GM12874 (cell line): Measurements from ENCODE around the gene STAC2.

ENCODE experiments used
- TF ChIP-seq, protein P1 (sequence below): IDR thresholded peaks from 2 replicates; pipeline ENCODE4 v1.5.1; 2011; ENCODE audit warnings: low read depth, mild to moderate bottlenecking, control low read depth, low read length, moderate library complexity; ENCODE audit not compliant: insufficient read depth

The STAC2 gene, protein sequence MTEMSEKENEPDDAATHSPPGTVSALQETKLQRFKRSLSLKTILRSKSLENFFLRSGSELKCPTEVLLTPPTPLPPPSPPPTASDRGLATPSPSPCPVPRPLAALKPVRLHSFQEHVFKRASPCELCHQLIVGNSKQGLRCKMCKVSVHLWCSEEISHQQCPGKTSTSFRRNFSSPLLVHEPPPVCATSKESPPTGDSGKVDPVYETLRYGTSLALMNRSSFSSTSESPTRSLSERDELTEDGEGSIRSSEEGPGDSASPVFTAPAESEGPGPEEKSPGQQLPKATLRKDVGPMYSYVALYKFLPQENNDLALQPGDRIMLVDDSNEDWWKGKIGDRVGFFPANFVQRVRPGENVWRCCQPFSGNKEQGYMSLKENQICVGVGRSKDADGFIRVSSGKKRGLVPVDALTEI

DNA sequence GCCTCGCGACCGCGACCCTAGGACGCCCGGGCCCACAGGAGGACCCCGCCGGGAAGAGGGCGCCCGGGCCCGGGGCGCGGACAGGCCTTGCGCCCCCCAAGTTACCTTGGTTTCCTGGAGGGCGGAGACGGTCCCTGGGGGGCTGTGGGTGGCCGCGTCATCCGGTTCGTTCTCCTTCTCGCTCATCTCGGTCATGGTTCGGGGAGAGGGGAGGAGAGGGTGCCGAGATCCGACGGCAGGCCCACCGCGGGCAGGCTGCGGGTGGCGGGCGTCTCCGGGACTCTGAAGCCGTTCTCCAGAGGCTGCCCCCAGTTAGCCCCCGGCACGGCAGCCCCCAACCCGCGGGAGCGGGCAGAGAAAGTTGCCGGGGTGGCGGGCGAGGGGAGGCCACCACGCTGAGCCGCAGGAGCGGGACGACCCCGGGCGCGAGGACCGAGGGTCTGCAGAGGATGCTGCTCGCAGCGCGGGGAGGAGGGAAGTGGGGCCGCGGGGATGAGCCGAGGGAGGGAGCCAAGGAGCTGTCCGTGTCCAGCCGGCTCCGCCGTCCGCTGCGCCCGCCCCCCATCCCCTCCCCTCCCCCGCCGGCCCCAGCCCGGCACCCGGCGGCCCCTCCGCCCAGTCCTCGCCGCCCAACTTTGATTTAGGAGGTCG, at the start of gene STAC2:
TSS of gene STAC2 (minus strand) at position 638 of the 651 bp plus-strand sequence. CDS start at position 195, 443 bp downstream.
- TF ChIP-seq, protein P1, sequence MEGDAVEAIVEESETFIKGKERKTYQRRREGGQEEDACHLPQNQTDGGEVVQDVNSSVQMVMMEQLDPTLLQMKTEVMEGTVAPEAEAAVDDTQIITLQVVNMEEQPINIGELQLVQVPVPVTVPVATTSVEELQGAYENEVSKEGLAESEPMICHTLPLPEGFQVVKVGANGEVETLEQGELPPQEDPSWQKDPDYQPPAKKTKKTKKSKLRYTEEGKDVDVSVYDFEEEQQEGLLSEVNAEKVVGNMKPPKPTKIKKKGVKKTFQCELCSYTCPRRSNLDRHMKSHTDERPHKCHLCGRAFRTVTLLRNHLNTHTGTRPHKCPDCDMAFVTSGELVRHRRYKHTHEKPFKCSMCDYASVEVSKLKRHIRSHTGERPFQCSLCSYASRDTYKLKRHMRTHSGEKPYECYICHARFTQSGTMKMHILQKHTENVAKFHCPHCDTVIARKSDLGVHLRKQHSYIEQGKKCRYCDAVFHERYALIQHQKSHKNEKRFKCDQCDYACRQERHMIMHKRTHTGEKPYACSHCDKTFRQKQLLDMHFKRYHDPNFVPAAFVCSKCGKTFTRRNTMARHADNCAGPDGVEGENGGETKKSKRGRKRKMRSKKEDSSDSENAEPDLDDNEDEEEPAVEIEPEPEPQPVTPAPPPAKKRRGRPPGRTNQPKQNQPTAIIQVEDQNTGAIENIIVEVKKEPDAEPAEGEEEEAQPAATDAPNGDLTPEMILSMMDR, result no peak

DNA sequence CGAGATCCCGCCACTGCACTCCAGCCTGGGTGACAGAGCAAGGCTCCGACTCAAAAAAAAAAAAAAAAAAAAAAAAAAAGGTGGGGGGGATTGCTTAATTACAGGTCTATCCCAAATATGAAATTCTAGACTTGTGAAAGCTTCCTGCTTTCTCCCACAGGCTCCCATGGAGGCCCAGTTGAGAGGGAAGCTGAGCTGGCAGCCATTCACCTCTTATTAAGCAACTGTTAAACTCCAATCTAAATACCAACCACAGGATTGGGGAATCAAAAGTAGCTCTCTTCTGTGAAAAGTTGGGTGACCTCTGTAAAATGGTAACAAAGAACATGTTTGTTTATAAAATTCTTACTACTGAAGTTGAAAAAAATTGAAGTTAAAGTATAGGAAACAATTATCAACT, 45.8 kb upstream of the STAC2 start:
- TF ChIP-seq, protein P1, result no peak

DNA sequence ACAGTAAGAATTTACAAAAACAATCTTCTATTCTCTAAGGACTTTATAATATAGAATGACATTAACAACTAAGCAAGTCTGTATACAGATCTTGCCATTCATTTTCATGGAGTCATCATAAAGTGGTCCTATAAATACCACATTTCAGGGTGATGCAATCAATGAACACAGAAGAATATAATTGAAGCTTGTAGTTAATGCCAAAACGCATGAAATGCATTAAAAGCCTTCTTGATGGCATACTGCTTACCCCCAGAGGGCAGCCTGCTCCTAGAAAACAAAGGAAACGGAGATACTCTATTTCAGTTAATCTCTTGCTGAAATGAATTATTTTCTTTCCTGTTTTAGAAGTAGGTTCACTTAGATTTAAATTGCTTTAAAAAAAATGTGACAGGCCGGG, 45.2 kb upstream of the STAC2 start:
- TF ChIP-seq, protein P1, result 0 out of 2 replicates have a peak, but pooled peaks have one; percentile 16

DNA sequence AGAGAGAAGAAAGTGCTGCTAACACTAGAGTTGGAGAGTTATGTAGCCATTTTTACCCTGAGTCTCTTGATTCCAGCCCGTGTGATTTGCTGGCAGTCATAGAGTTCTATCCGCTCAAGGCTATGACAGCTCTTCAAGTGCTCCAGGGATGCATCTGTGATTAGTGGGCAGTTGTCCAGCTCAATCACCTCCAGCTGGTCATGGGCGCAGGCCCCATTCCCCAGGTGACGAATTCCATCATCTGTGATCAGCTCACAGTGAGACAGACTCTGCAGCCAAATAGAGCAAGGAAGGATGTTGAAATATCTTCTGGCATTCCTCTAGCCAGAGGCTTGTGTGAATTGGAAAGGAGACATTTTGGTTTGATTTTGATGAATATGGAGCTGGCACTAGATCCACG, 38.4 kb upstream of the STAC2 start:
- TF ChIP-seq, protein P1, result no peak

DNA sequence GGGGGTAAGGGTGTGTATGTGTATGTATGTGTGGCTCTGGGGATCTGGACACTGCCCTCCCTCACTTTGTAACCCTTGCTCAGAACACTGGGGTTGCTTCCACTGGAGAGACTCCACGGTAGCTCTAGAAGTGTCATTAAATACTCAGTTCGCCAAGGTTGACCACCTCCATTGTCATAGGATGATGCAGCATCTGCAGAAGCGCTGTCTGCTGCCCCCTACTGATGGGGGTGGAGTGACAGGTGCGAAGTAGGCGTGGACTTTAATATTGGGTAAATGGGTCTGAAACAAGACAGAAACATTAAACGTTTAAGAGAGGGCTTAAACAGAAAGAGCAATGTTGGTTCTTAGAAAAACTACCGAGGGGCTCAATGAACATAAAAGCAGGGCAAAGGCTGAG, 35.5 kb upstream of the STAC2 start:
- TF ChIP-seq, protein P1, result peak; percentile 48

DNA sequence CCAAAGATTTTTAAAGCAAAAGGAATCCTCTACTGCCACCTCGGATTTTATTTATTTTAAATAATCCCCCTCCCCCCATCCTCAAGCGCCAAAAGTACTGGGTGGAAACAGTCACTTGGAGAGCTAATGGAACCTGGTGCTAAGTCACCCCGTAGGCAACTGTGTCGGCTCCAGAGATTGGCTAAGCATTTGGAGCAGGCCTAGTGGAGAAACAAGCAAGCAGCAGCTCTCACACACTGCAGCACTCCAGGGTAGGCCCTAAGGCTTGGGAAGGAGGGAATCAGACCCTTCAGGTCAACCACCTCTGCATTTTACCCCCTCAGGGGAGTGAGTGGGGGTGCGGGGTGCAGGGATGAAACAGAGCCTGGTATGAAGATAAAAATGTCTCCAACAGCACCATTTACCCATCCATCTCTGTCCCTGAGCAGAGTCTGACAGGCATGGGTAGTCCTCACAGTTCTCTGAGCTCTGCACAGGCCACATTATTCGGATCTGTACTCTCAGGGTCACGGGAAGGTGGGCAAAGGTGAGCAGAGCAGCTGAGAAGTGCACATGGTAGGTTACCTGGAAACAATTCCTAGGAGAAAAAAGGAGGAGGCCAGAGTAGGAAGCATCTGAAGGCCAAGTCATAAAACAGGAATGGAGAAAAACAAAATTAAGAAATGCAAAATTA, 27.2 kb upstream of the STAC2 start:
- TF ChIP-seq, protein P1, result no peak

DNA sequence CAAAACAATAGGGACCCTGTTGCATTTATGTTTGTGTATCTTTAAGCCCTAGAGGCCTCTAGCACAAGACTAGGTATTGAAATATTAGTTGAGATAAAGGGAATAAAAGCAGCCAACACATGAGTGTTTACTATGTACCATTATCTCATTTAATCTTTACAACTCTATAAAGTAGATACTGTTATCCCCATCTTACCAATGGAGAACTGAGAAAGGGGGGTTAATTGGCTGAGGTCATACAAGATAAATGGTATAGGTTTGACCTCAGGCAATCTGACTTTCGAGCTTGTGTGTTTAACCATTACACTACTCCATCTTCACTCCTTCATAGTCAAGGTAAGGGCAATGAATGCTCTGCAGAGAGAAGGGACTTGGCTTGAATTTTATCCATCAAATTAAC, 26.3 kb upstream of the STAC2 start:
- TF ChIP-seq, protein P1, result no peak
